SK-N-SH (cell line): Measurements from ENCODE around the gene PTCH2.

Experiments used
- CTCF ChIP-seq: fragments of 200-600 bp; sonication (generic); IDR thresholded peaks from 2 replicates; pipeline ENCODE4 v1.6.1; 2017; ENCODE audit warnings: antibody characterized with exemption, mild to moderate bottlenecking, moderate library complexity
- IRF3 ChIP-seq: fragments of 150-350 bp; IDR thresholded peaks from 2 replicates; pipeline ENCODE4 v1.6.1; 2016; ENCODE audit warnings: mild to moderate bottlenecking, low read depth, low read length
- JUND ChIP-seq: IDR thresholded peaks from 2 replicates; pipeline ENCODE4 v1.4.0; 2012
- MEF2A ChIP-seq: IDR thresholded peaks from 2 replicates; pipeline ENCODE4 v1.4.0; 2012; ENCODE audit warnings: low read depth, borderline replicate concordance
- MXI1 ChIP-seq: IDR thresholded peaks from 2 replicates; pipeline ENCODE4 v1.6.1; 2012; ENCODE audit warnings: mild to moderate bottlenecking, low read depth, low read length, improper control_type of control experiment
- POLR2AphosphoS5 ChIP-seq: IDR thresholded peaks from 2 replicates; pipeline ENCODE4 v1.6.1; 2012; ENCODE audit warnings: low read depth, low read length
- RAD21 ChIP-seq: IDR thresholded peaks from 2 replicates; pipeline ENCODE4 v1.6.1; 2012; ENCODE audit warnings: mild to moderate bottlenecking, low read length
- RCOR1 ChIP-seq: fragments of 150-350 bp; IDR thresholded peaks from 2 replicates; pipeline ENCODE4 v1.6.1; 2017; ENCODE audit warnings: antibody characterized with exemption, low read length
- REST ChIP-seq: IDR thresholded peaks from 2 replicates; pipeline ENCODE4 v1.6.1; 2012; ENCODE audit warnings: mild to moderate bottlenecking, low read depth, low read length, moderate library complexity
- RFX5 ChIP-seq: IDR thresholded peaks from 2 replicates; pipeline ENCODE4 v1.6.1; 2012; ENCODE audit warnings: mild to moderate bottlenecking, improper control_type of control experiment, low read length
- SMC3 ChIP-seq: IDR thresholded peaks from 2 replicates; pipeline ENCODE4 v1.6.1; 2012; ENCODE audit warnings: low read depth, low read length, improper control_type of control experiment
- TAF1 ChIP-seq: IDR thresholded peaks from 2 replicates; pipeline ENCODE4 v1.6.1; 2012; ENCODE audit warnings: low read depth, mild to moderate bottlenecking, low read length, moderate library complexity, borderline replicate concordance
- TCF12 ChIP-seq: IDR thresholded peaks from 2 replicates; pipeline ENCODE4 v1.4.0; 2012
- YY1 ChIP-seq: IDR thresholded peaks from 2 replicates; pipeline ENCODE4 v1.4.0; 2012; ENCODE audit warnings: low read depth, mild to moderate bottlenecking

GRCh38 chr1:44849575-44850132 is 6.6 kb upstream of the PTCH2 start:
- TF ChIP-seq MEF2A (no peak), IRF3 (no peak), TCF12 (no peak), CTCF (no peak), JUND (no peak), SMC3 (no peak), YY1 (no peak), POLR2AphosphoS5 (no peak), RCOR1 (no peak), REST (no peak), RAD21 (no peak), MXI1 (no peak), TAF1 (no peak), RFX5 (no peak)
